Prostate gland (tissue), 2 donors: ENCODE results near the gene P2RY2.

Experiments
- CTCF ChIP-seq, 4 experiments: fragments of 200-600 bp in 2 of 4; fragments of 450-650 bp in 2 of 4; sonication (generic) in 2 of 4; IDR thresholded peaks; 1 replicate in 3 of 4; 2 replicates in 1 of 4; pipeline ENCODE4 v1.5.1; 2016 to 2019; ENCODE audit warnings: antibody characterized with exemption in 4 of 4, mild to moderate bottlenecking in 2 of 4, moderate library complexity in 2 of 4
- POLR2A ChIP-seq: fragments of 450-650 bp; IDR thresholded peaks from one replicate; pipeline ENCODE4 v1.6.1; 2016; ENCODE audit warnings: antibody characterized with exemption, mild to moderate bottlenecking
- POLR2AphosphoS5 ChIP-seq: sonication (generic); formaldehyde crosslinking; IDR thresholded peaks from one replicate; pipeline ENCODE4 v1.6.1; 2017; ENCODE audit warnings: antibody characterized with exemption

GRCh38 chr11:73273222-73273895, 55.3 kb downstream of the P2RY2 start:
- TF ChIP-seq CTCF (IDR thresholded peaks at IDR 0.05) (no peak), POLR2A (no peak), POLR2AphosphoS5 (no peak)
